SH-SY5Y (cell line): ENCODE measurements around the gene SPDL1.

Experiments used
- GATA2 ChIP-seq: IDR thresholded peaks from 2 replicates; pipeline ENCODE4 v1.6.1; 2011; ENCODE audit warnings: mild to moderate bottlenecking, low read depth, low read length
- GATA3 ChIP-seq: IDR thresholded peaks from 2 replicates; pipeline ENCODE4 v1.6.1; 2011; ENCODE audit warnings: low read depth, mild to moderate bottlenecking, low read length, moderate library complexity

- TF ChIP-seq GATA2 (no peak), GATA3 (no peak)
Measured at GRCh38 chr5:169607882-169608281, 24.3 kb downstream of the SPDL1 start.
